HCT116 (cell line): ENCODE data around the gene HAO1. TPM values are rescaled to one million over a fixed set of nuclear protein-coding genes. Genes with fewer than 3 reads are reported as not detected.
"Not testable (repeated sequence)": the region's sequence is repeated elsewhere in the genome, so short reads cannot be mapped to it uniquely, and the experiment has no call there.

Experiments
- ATAC-seq: fragments of 200-7000 bp; cut with Tn5 transposase; 2 replicates; pipeline ENCODE4 v1.9.1; 2020; ENCODE audit warnings: mild to moderate bottlenecking, moderate library complexity
- BruUV-seq: library from RNA; stranded (reverse); fragments of 400-500 nt; replicated peaks from 2 replicates; lab custom pipeline; 2021; lab: Mats Ljungman, UMichigan
- CTCF ChIA-PET: fragments of 300-600 bp; sonication (Branson Sonifier 250); formaldehyde crosslinking; loops from one replicate; lab custom pipeline; 2021; ENCODE audit warnings: antibody characterized with exemption; lab: Charles Lee
- POLR2A ChIA-PET: fragments of 300-600, 350-600 bp; sonication (Branson Sonifier 250); formaldehyde crosslinking; loops from one replicate; lab custom pipeline; 2021; ENCODE audit warnings: antibody characterized with exemption; lab: Charles Lee
- RAD21 ChIA-PET, 2 experiments: fragments of 300-600 bp; sonication (Branson Sonifier 250); formaldehyde crosslinking; loops; one replicate each; lab custom pipeline; 2023; ENCODE audit warnings: low total read pairs in 2 of 2; ENCODE audit not compliant: uncharacterized antibody in 2 of 2, unreplicated experiment in 2 of 2, low non-redundant PET in 1 of 2; lab: Charles Lee
- DNase-seq: peaks from one replicate; pipeline ENCODE4 v3.0.0-alpha.2; 2010; ENCODE audit warnings: low read depth, low spot score
- H2AFZ ChIP-seq: fragments of 200-600 bp; shearing (Covaris generic), sonication (generic); 2 replicates; pipeline ENCODE4 v1.6.1; 2017; ENCODE audit warnings: low read depth, mixed run types, mixed read lengths, antibody characterized with exemption, low read length; ENCODE audit not compliant: poor library complexity, severe bottlenecking
- H3K27ac ChIP-seq: 2 replicates; pipeline ENCODE4 v1.5.1; 2012; ENCODE audit warnings: low read depth, low read length
- H3K27me3 ChIP-seq: fragments of 200-600 bp; sonication (generic); 2 replicates; pipeline ENCODE4 v1.6.1; 2016; ENCODE audit warnings: mixed run types, low read length, mixed read lengths; ENCODE audit not compliant: insufficient read depth
- H3K36me3 ChIP-seq, 2 experiments: fragments of 200-500 bp in 1 of 2; fragments of 200-600 bp in 1 of 2; sonication (Bioruptor generic) in 1 of 2; sonication (generic) in 1 of 2; 2 replicates each; pipeline versions ENCODE4 v1.5.1 to v1.6.1; 2014 to 2016; ENCODE audit warnings: low read length in 2 of 2, inconsistent platforms in 1 of 2, mixed read lengths in 1 of 2, mixed run types in 1 of 2; ENCODE audit not compliant: insufficient read depth in 2 of 2, control insufficient read depth in 1 of 2
- H3K4me1 ChIP-seq, 2 experiments: fragments of 200-600 bp in 1 of 2; sonication (generic) in 1 of 2; 2 replicates each; pipeline versions ENCODE4 v1.5.1 to v1.6.1; 2012 to 2017; ENCODE audit warnings: low read length in 2 of 2, inconsistent platforms in 1 of 2, mild to moderate bottlenecking in 1 of 2, mixed read lengths in 1 of 2, mixed run types in 1 of 2, moderate library complexity in 1 of 2; ENCODE audit not compliant: insufficient read depth in 2 of 2, control insufficient read depth in 1 of 2
- H3K4me2 ChIP-seq: fragments of 200-600 bp; sonication (generic); 2 replicates; pipeline ENCODE4 v1.6.1; 2017; ENCODE audit warnings: mixed run types, low read length, mixed read lengths
- H3K4me3 ChIP-seq, 2 experiments: fragments of 200-600 bp in 1 of 2; sonication (generic) in 1 of 2; replicated peaks in 1 of 2; 2 replicates each; pipeline ENCODE4 v1.5.1; 2011 to 2016; ENCODE audit warnings: low read length in 2 of 2, control low read depth in 1 of 2, low read depth in 1 of 2, mild to moderate bottlenecking in 1 of 2, mixed read lengths in 1 of 2, mixed run types in 1 of 2
- H3K79me2 ChIP-seq: fragments of 200-600 bp; sonication (generic); 2 replicates; pipeline ENCODE4 v1.6.1; 2017; ENCODE audit warnings: mild to moderate bottlenecking, mixed run types, low read length, moderate library complexity, mixed read lengths; ENCODE audit not compliant: insufficient read depth
- H3K9ac ChIP-seq: fragments of 200-600 bp; sonication (generic); 2 replicates; pipeline ENCODE4 v1.6.1; 2016; ENCODE audit warnings: low read length, mixed read lengths
- H3K9me2 ChIP-seq: fragments of 200-600 bp; sonication (generic), shearing (Covaris generic); 2 replicates; pipeline ENCODE4 v1.6.1; 2017; ENCODE audit warnings: mixed run types, mild to moderate bottlenecking, moderate library complexity; ENCODE audit not compliant: insufficient read depth
- H3K9me3 ChIP-seq, 2 experiments: fragments of 200-500 bp in 1 of 2; fragments of 200-600 bp in 1 of 2; sonication (Bioruptor generic) in 1 of 2; sonication (generic) in 1 of 2; 2 replicates each; pipeline ENCODE4 v1.6.1; 2014 to 2017; ENCODE audit warnings: low read length in 2 of 2, mixed read lengths in 2 of 2, inconsistent platforms in 1 of 2, low read depth in 1 of 2, mild to moderate bottlenecking in 1 of 2, mixed run types in 1 of 2, moderate library complexity in 1 of 2; ENCODE audit not compliant: control insufficient read depth in 1 of 2, insufficient read depth in 1 of 2
- H4K20me1 ChIP-seq: fragments of 200-600 bp; sonication (generic), shearing (Covaris generic); 2 replicates; pipeline ENCODE4 v1.6.1; 2017; ENCODE audit warnings: mixed run types, mild to moderate bottlenecking, moderate library complexity; ENCODE audit not compliant: insufficient read depth
- TCF7L2 ChIP-seq: IDR thresholded peaks from 2 replicates; pipeline ENCODE4 v1.7.0; 2011; ENCODE audit warnings: borderline replicate concordance, inconsistent platforms; ENCODE audit not compliant: insufficient read depth, insufficient read length; ENCODE audit errors: extremely low read depth
- intact Hi-C: fragments of 100-400 bp; cut with micrococcal nuclease; formaldehyde crosslinking; loops from 2 replicates; pipeline ENCODE4 v1.10.0; 2022
- total RNA-seq: library from RNA; stranded (reverse); gene quantifications from one replicate; pipeline ENCODE4 v1.2.1, GENCODE V29; 2021; ENCODE audit not compliant: unreplicated experiment

The HAO1 gene
- total RNA-seq, 1 experiment from 2014 or later, result 0.12 TPM

GRCh38 chr20:7836076-7836475 is 104.2 kb downstream of the HAO1 start (continued):
- no peak for TF ChIP-seq TCF7L2

DNA sequence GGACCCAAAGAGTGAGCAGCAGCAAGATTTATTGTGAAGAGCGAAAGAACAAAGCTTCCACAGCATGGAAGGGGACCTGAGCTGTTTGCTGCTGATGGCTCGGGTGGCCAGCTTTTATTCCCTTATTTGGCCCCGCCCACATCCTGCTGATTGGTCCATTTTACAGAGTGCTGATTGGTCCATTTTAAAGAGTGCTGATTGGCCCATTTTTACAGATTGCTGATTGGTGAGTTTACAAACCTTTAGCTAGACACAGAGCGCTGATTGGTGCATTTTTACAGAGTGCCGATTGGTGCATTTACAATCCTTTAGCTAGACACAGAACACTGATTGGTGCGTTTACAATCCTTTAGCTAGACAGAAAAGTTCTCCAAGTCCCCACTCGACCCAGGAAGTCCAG is 105.8 kb downstream of the HAO1 start:
- H3K36me3 ChIP-seq, H3K27ac ChIP-seq, BruUV-seq, POLR2A ChIA-PET, H3K4me1 ChIP-seq, H3K9me2 ChIP-seq, H3K4me3 ChIP-seq, CTCF ChIA-PET, H3K9me3 ChIP-seq, H3K9ac ChIP-seq, ATAC-seq, DNase-seq, H3K4me2 ChIP-seq, H4K20me1 ChIP-seq, H3K27me3 ChIP-seq, H3K79me2 ChIP-seq, intact Hi-C loops, RAD21 ChIA-PET, H2AFZ ChIP-seq: not testable (repeated sequence)

Other genes with a start within 250 kb of the HAO1 start
- gene TMX4, start 79.3 kb upstream of the HAO1 start, total RNA-seq, result 12.0 TPM
- gene PLCB1, start 191.8 kb upstream of the HAO1 start, total RNA-seq, result 15.8 TPM